ENCODE data around the gene MSRB1. TPM values are rescaled to one million over a fixed set of nuclear protein-coding genes. Genes with fewer than 3 reads are reported as not detected.

MSRB1 gene
- total RNA-seq, 4 donors from 2014 or later, result 16.7 to 40.7 (median 35.2) TPM

- Histone ChIP-seq H3K27ac (peak overlapping the region in 3 of 4 donors; percentile 98 to 100 (median 99)), H3K36me3 (peaks cover 4 to 39% of the 10 kb centered on the region in 2 donors), H3K9me3 (no peaks in the 10 kb centered on the region), H3K4me3 (no peak overlapping the region), H3K4me1 (peaks cover 19 to 32% of the 10 kb centered on the region in 2 donors), H3K27me3 (no peaks in the 10 kb centered on the region)
- ATAC-seq (no peak), DNase-seq (peak in 1 of 2 donors; percentile 71)
- in situ Hi-C loops (cut with MboI; ENCODE audit: low sequenced_read_pairs in 4 of 4), result no loop called here
- no peak for TF ChIP-seq CTCF (IDR thresholded peaks at IDR 0.05 in 4 of 5, conservative IDR thresholded peaks at IDR 0.05 in 1 of 5)
- TF ChIP-seq POLR2A (IDR thresholded peaks at IDR 0.05), result peak in 1 of 2 donors; percentile 20
- intact Hi-C loops (cut with DNase I; ENCODE audit: low total_unique reads), result no loop called here
These were observed 4.7 kb downstream of the MSRB1 start for GRCh38 chr16:1938316-1938715.

- intact Hi-C loops (cut with DNase I; ENCODE audit: low total_unique reads) (no loop called here), in situ Hi-C loops (cut with MboI; ENCODE audit: low sequenced_read_pairs in 4 of 4) (no loop called here)
- no peak for TF ChIP-seq CTCF (IDR thresholded peaks at IDR 0.05 in 4 of 5, conservative IDR thresholded peaks at IDR 0.05 in 1 of 5)
- TF ChIP-seq POLR2A (IDR thresholded peaks at IDR 0.05), result no peak
- no peaks in the 10 kb centered on the region for H3K27me3 ChIP-seq
- DNase-seq (no peak), ATAC-seq (no peak)
- peaks cover 4 to 39% of the 10 kb centered on the region in 2 donors for H3K36me3 ChIP-seq
- peaks cover 14 to 25% of the 10 kb centered on the region in 2 donors for H3K4me1 ChIP-seq
- no peak overlapping the region for H3K27ac ChIP-seq
- H3K9me3 ChIP-seq, result no peaks in the 10 kb centered on the region
- no peak overlapping the region for H3K4me3 ChIP-seq
These were observed 6.0 kb downstream of the MSRB1 start for GRCh38 chr16:1936945-1937479.

- Histone ChIP-seq H3K27ac (no peak overlapping the region), H3K36me3 (peaks cover 2 to 14% of the 10 kb centered on the region in 2 donors), H3K27me3 (no peaks in the 10 kb centered on the region), H3K9me3 (no peaks in the 10 kb centered on the region), H3K4me1 (peaks cover 0 to 2% of the 10 kb centered on the region in 2 donors), H3K4me3 (no peak overlapping the region)
- intact Hi-C loops (cut with DNase I; ENCODE audit: low total_unique reads), result loop anchor here (5.0 kb wide), 1 partner anchor 151 kb away; the partner anchor contains the start of genes NUBP2 and SPSB3
- ATAC-seq (no peak), DNase-seq (no peak)
- TF ChIP-seq POLR2A (IDR thresholded peaks at IDR 0.05) (peak in 1 of 2 donors; percentile 4), CTCF (IDR thresholded peaks at IDR 0.05 in 4 of 5, conservative IDR thresholded peaks at IDR 0.05 in 1 of 5) (no peak)
- in situ Hi-C loops (cut with MboI; ENCODE audit: low sequenced_read_pairs in 4 of 4), result no loop called here
These were observed 9.8 kb downstream of the MSRB1 start for GRCh38 chr16:1933097-1933661.

GRCh38 chr16:1932050-1933028 is 10.7 kb downstream of the MSRB1 start:
- ATAC-seq, result no peak
- in situ Hi-C loops (cut with MboI; ENCODE audit: low sequenced_read_pairs in 4 of 4), result no loop called here
- H3K4me3 ChIP-seq, result no peak overlapping the region
- TF ChIP-seq POLR2A (IDR thresholded peaks at IDR 0.05) (peak in 1 of 2 donors; percentile 4), CTCF (IDR thresholded peaks at IDR 0.05 in 4 of 5, conservative IDR thresholded peaks at IDR 0.05 in 1 of 5) (no peak)
- H3K27me3 ChIP-seq, result no peaks in the 10 kb centered on the region
- no peaks in the 10 kb centered on the region for H3K9me3 ChIP-seq
- no peaks in the 10 kb centered on the region for H3K4me1 ChIP-seq
- intact Hi-C loops (cut with DNase I; ENCODE audit: low total_unique reads), result loop anchor here (5.0 kb wide), 1 partner anchor 150 kb away; the partner anchor contains the start of genes NUBP2 and SPSB3
- no peak for DNase-seq
- H3K27ac ChIP-seq, result no peak overlapping the region
- peaks cover 0 to 6% of the 10 kb centered on the region in 2 donors for H3K36me3 ChIP-seq
